ENCODE measurements around the gene SERINC3. TPM values are rescaled to one million over a fixed set of nuclear protein-coding genes. Genes with fewer than 3 reads are reported as not detected.
A peak's percentile ranks its signal among the peaks of the same experiment; 100 is the strongest.

SERINC3 gene
- total and polyA plus RNA-seq, 10 of the 15 experiments (the other 5 are each of a cell fraction or from before 2014, with no cell fraction given) = 24.5 to 96.8 (median 38.8) TPM

DNA sequence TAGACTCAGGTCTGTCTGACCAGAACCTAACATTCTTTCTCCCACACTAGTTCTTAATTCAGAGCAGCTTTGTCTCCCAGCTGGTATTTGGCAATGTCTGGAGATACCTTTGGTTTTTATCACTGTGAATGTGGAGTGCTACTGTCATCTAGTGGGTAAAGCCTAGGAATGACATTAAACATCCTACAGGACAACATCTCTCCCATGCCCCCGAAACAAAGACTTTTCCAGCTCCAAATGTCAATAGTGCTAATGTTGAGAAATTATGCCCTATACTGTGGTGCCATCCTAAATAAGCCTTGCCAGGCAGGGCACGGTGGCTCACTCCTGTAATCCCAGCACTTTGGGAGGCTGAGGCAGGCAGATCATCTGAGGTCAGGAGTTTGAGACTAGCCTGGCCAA, 50.4 kb downstream of the SERINC3 start:
- H3K4me3 ChIP-seq = no peak overlapping the region
- peaks cover 7% of the 10 kb centered on the region for H3K79me2 ChIP-seq (ENCODE audit: control insufficient read depth, insufficient read depth, low read length)
- intact Hi-C loops (cut with micrococcal nuclease; ENCODE audit: unreplicated experiment) (no loop called here), in situ Hi-C loops (cut with MboI) (no loop called here)
- POLR2A ChIA-PET = no interaction called here
- ATAC-seq (no peak), FAIRE-seq (no peak), DNase-seq (ENCODE audit: low read depth, low spot score) (no peak)
- CTCF ChIA-PET = interaction anchor here (0.8 to 2.3 kb wide), 5 partner anchors 10 to 253 kb away, joined by 3 to 5 read pairs (median 3); no protein-coding TSS in a partner anchor
- no peak overlapping the region for H3K9ac ChIP-seq (ENCODE audit: control insufficient read depth, insufficient read depth, low read length)
- 40% methylated on average over 2 of the region's 2 CpGs for WGBS (ENCODE audit: insufficient coverage, insufficient replicate concordance, low lambda C conversion rate, missing lambda C conversion rate)
- no peaks in the 10 kb centered on the region for H3K4me1 ChIP-seq (ENCODE audit: control insufficient read depth, insufficient read depth, low read length)
- H3K27me3 ChIP-seq (replicated peaks in 1 of 2; ENCODE audit: control insufficient read depth in 2 of 2, insufficient read depth in 2 of 2, low read length in 1 of 2) = no peaks in the 10 kb centered on the region; a peak in 1 of 4 replicates
- no peaks in the 10 kb centered on the region for H4K20me1 ChIP-seq (ENCODE audit: control insufficient read depth, insufficient read depth)
- H2AFZ ChIP-seq (ENCODE audit: control insufficient read depth, low read depth, low read length) = no peak overlapping the region
- H3K27ac ChIP-seq (ENCODE audit: control insufficient read depth, insufficient read depth) = no peak overlapping the region
- no TSS peak for BruUV-seq (replicated peaks)
- no peaks in the 10 kb centered on the region for H3K36me3 ChIP-seq (ENCODE audit: control insufficient read depth in 2 of 2, insufficient read depth in 2 of 2, low read length in 1 of 2)
- RAD21 ChIA-PET (ENCODE audit: unreplicated experiment) = interaction anchor here (1.3 kb wide), 1 partner anchor 139 kb away, joined by 4 read pairs; no protein-coding TSS in a partner anchor
- no peak overlapping the region for H3K4me2 ChIP-seq (ENCODE audit: control insufficient read depth, insufficient read depth)
- H3K9me3 ChIP-seq (replicated peaks; ENCODE audit: control insufficient read depth, insufficient read depth, low read length) = no peaks in the 10 kb centered on the region
- SMC1A ChIA-PET (ENCODE audit: uncharacterized antibody, unreplicated experiment) = interaction anchor here (0.6 to 1.3 kb wide), 2 partner anchors 13 to 192 kb away, joined by 3 to 4 read pairs; no protein-coding TSS in a partner anchor
- no peak for TF ChIP-seq LARP7 (IDR thresholded peaks at IDR 0.05)
- peak; percentile 35; the same call in 1 of the 2 replicates for TF ChIP-seq RAD21 (IDR thresholded peaks at IDR 0.05; ENCODE audit: insufficient read depth, low read depth, low read length)
- TF ChIP-seq, protein P1, sequence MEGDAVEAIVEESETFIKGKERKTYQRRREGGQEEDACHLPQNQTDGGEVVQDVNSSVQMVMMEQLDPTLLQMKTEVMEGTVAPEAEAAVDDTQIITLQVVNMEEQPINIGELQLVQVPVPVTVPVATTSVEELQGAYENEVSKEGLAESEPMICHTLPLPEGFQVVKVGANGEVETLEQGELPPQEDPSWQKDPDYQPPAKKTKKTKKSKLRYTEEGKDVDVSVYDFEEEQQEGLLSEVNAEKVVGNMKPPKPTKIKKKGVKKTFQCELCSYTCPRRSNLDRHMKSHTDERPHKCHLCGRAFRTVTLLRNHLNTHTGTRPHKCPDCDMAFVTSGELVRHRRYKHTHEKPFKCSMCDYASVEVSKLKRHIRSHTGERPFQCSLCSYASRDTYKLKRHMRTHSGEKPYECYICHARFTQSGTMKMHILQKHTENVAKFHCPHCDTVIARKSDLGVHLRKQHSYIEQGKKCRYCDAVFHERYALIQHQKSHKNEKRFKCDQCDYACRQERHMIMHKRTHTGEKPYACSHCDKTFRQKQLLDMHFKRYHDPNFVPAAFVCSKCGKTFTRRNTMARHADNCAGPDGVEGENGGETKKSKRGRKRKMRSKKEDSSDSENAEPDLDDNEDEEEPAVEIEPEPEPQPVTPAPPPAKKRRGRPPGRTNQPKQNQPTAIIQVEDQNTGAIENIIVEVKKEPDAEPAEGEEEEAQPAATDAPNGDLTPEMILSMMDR (IDR thresholded peaks at IDR 0.05 in 2 of 3, conservative IDR thresholded peaks at IDR 0.05 in 1 of 3; ENCODE audit: control insufficient read depth in 2 of 3, extremely low read depth in 1 of 3, insufficient read depth in 1 of 3, low read depth in 3 of 3, low read length in 3 of 3) = peak; percentile 5 to 43 (median 14); a peak in 2 of 6 replicates
- TF ChIP-seq CEBPB (IDR thresholded peaks at IDR 0.05; ENCODE audit: borderline replicate concordance in 1 of 2, low read depth in 2 of 2, low read length in 2 of 2) = no peak
- no peak for TF ChIP-seq POLR2AphosphoS5 (IDR thresholded peaks at IDR 0.05; ENCODE audit: low read length)
- no peak for TF ChIP-seq ZNF687 (IDR thresholded peaks at IDR 0.05)
- TF ChIP-seq CHD1 (IDR thresholded peaks at IDR 0.05; ENCODE audit: low read depth, low read length) = no peak
- TF ChIP-seq ATF2 (IDR thresholded peaks at IDR 0.05; ENCODE audit: low read length) = no peak
- TF ChIP-seq, protein P2, sequence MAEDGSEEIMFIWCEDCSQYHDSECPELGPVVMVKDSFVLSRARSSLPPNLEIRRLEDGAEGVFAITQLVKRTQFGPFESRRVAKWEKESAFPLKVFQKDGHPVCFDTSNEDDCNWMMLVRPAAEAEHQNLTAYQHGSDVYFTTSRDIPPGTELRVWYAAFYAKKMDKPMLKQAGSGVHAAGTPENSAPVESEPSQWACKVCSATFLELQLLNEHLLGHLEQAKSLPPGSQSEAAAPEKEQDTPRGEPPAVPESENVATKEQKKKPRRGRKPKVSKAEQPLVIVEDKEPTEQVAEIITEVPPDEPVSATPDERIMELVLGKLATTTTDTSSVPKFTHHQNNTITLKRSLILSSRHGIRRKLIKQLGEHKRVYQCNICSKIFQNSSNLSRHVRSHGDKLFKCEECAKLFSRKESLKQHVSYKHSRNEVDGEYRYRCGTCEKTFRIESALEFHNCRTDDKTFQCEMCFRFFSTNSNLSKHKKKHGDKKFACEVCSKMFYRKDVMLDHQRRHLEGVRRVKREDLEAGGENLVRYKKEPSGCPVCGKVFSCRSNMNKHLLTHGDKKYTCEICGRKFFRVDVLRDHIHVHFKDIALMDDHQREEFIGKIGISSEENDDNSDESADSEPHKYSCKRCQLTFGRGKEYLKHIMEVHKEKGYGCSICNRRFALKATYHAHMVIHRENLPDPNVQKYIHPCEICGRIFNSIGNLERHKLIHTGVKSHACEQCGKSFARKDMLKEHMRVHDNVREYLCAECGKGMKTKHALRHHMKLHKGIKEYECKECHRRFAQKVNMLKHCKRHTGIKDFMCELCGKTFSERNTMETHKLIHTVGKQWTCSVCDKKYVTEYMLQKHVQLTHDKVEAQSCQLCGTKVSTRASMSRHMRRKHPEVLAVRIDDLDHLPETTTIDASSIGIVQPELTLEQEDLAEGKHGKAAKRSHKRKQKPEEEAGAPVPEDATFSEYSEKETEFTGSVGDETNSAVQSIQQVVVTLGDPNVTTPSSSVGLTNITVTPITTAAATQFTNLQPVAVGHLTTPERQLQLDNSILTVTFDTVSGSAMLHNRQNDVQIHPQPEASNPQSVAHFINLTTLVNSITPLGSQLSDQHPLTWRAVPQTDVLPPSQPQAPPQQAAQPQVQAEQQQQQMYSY (CRISPR knock-in tag; IDR thresholded peaks at IDR 0.05) = no peak
- TF ChIP-seq STAT3 (IDR thresholded peaks at IDR 0.05; ENCODE audit: low read depth, low read length) = no peak
- no peak for TF ChIP-seq GATAD2B (conservative IDR thresholded peaks at IDR 0.05; ENCODE audit: low read depth)
- TF ChIP-seq MTA3 (IDR thresholded peaks at IDR 0.05; ENCODE audit: borderline replicate concordance, low read length) = no peak
- TF ChIP-seq SMAD5 (IDR thresholded peaks at IDR 0.05; ENCODE audit: low read depth) = no peak
